Measurements from ENCODE around the gene AKNAD1.

AKNAD1 gene

GRCh38 chr1:108862698-108863477 lies 6.0 kb upstream of the AKNAD1 start:
- TF ChIP-seq TAF1 (IDR thresholded peaks at IDR 0.05; ENCODE audit: borderline replicate concordance, insufficient read depth, low read length), result no peak
- no peak for TF ChIP-seq POLR2AphosphoS5 (IDR thresholded peaks at IDR 0.05; ENCODE audit: low read depth, low read length)
- no peak for TF ChIP-seq FOXP2 (optimal IDR thresholded peaks at IDR 0.05; ENCODE audit: borderline replicate concordance, extremely low read depth, extremely low read length, insufficient read depth)
- no peak for TF ChIP-seq REST (IDR thresholded peaks at IDR 0.05; ENCODE audit: insufficient read depth in 1 of 2, low read depth in 2 of 2, low read length in 2 of 2)
- no peak for TF ChIP-seq SIN3A (IDR thresholded peaks at IDR 0.05; ENCODE audit: borderline replicate concordance, insufficient read depth, low read length)

- TF ChIP-seq FOXP2 (optimal IDR thresholded peaks at IDR 0.05; ENCODE audit: borderline replicate concordance, extremely low read depth, extremely low read length, insufficient read depth) (no peak), TAF1 (IDR thresholded peaks at IDR 0.05; ENCODE audit: borderline replicate concordance, insufficient read depth, low read length) (no peak), REST (IDR thresholded peaks at IDR 0.05; ENCODE audit: insufficient read depth in 1 of 2, low read depth in 2 of 2, low read length in 2 of 2) (no peak), SIN3A (IDR thresholded peaks at IDR 0.05; ENCODE audit: borderline replicate concordance, insufficient read depth, low read length) (no peak), POLR2AphosphoS5 (IDR thresholded peaks at IDR 0.05; ENCODE audit: low read depth, low read length) (no peak)
Observed at GRCh38 chr1:108862017-108862610, 5.2 kb upstream of the AKNAD1 start.

GRCh38 chr1:108861566-108861965 lies 4.7 kb upstream of the AKNAD1 start:
- no peak for TF ChIP-seq REST (IDR thresholded peaks at IDR 0.05; ENCODE audit: insufficient read depth in 1 of 2, low read depth in 2 of 2, low read length in 2 of 2)
- no peak for TF ChIP-seq FOXP2 (optimal IDR thresholded peaks at IDR 0.05; ENCODE audit: borderline replicate concordance, extremely low read depth, extremely low read length, insufficient read depth)
- no peak for TF ChIP-seq SIN3A (IDR thresholded peaks at IDR 0.05; ENCODE audit: borderline replicate concordance, insufficient read depth, low read length)
- TF ChIP-seq POLR2AphosphoS5 (IDR thresholded peaks at IDR 0.05; ENCODE audit: low read depth, low read length), result no peak
- TF ChIP-seq TAF1 (IDR thresholded peaks at IDR 0.05; ENCODE audit: borderline replicate concordance, insufficient read depth, low read length), result no peak

GRCh38 chr1:108860190-108860907 lies 3.5 kb upstream of the AKNAD1 start:
- no peak for TF ChIP-seq POLR2AphosphoS5 (IDR thresholded peaks at IDR 0.05; ENCODE audit: low read depth, low read length)
- TF ChIP-seq TAF1 (IDR thresholded peaks at IDR 0.05; ENCODE audit: borderline replicate concordance, insufficient read depth, low read length), result no peak
- no peak for TF ChIP-seq FOXP2 (optimal IDR thresholded peaks at IDR 0.05; ENCODE audit: borderline replicate concordance, extremely low read depth, extremely low read length, insufficient read depth)
- no peak for TF ChIP-seq REST (IDR thresholded peaks at IDR 0.05; ENCODE audit: insufficient read depth in 1 of 2, low read depth in 2 of 2, low read length in 2 of 2)
- TF ChIP-seq SIN3A (IDR thresholded peaks at IDR 0.05; ENCODE audit: borderline replicate concordance, insufficient read depth, low read length), result no peak

Data from PFSK-1 (cell line).